Lower lobe of right lung (tissue), 2 donors: ENCODE data around the gene MT4. TPM values are rescaled to one million over a fixed set of nuclear protein-coding genes. Genes with fewer than 3 reads are reported as not detected.
A peak's percentile ranks its signal among the peaks of the same experiment; 100 is the strongest.
"Not testable (repeated sequence)": the region's sequence is repeated elsewhere in the genome, so short reads cannot be mapped to it uniquely, and the experiment has no call there.

Experiments
- ATAC-seq, 2 donors: fragments of 200-7000 bp; cut with Tn5 transposase; one replicate each; pipeline ENCODE4 v1.9.1; 2020 to 2022; ENCODE audit warnings: mild to moderate bottlenecking in 2 of 2, moderate library complexity in 2 of 2
- DNase-seq: peaks from one replicate; pipeline ENCODE4 v3.0.0-alpha.2; 2020
- H3K27ac ChIP-seq: fragments of 200-600 bp; one replicate; pipeline ENCODE4 v1.8.0; 2022
- H3K27me3 ChIP-seq: fragments of 200-600 bp; one replicate; pipeline ENCODE4 v1.8.0; 2022; ENCODE audit warnings: low read depth
- H3K36me3 ChIP-seq: fragments of 200-600 bp; one replicate; pipeline ENCODE4 v1.8.0; 2022; ENCODE audit warnings: mild to moderate bottlenecking
- H3K4me1 ChIP-seq: fragments of 200-600 bp; one replicate; pipeline ENCODE4 v1.8.0; 2022
- H3K4me3 ChIP-seq: fragments of 200-600 bp; one replicate; pipeline ENCODE4 v1.8.0; 2022; ENCODE audit warnings: mild to moderate bottlenecking
- H3K9me3 ChIP-seq: fragments of 200-600 bp; one replicate; pipeline ENCODE4 v1.8.0; 2022
- CTCF ChIP-seq: fragments of 200-600 bp; IDR thresholded peaks from one replicate; pipeline ENCODE4 v1.8.0; 2022; ENCODE audit warnings: antibody characterized with exemption, mild to moderate bottlenecking
- intact Hi-C: fragments of 100-400 bp; cut with DNase I; formaldehyde crosslinking; loops from one replicate; pipeline ENCODE4 v1.11.0; 2022
- total RNA-seq: library from RNA; stranded (reverse); fragmentation: NEBNext Ultra II Directional; extraction: Animal tissue kit (Norgen Biotek cat#: 25700); gene quantifications from one replicate; pipeline ENCODE4 v1.2.1, GENCODE V29; 2021
- donor health status: DM: no; HTN: yes; CAD: no; lungs with severe emphysema.

Gene MT4
- total RNA-seq, 1 donor from 2014 or later = not detected

- peak; percentile 84 for TF ChIP-seq CTCF
- intact Hi-C loops = no loop called here
- Histone ChIP-seq H3K27ac (no peak overlapping the region), H3K36me3 (no peaks in the 10 kb centered on the region), H3K4me1 (no peaks in the 10 kb centered on the region), H3K9me3 (peaks cover 4% of the 10 kb centered on the region), H3K4me3 (no peak overlapping the region), H3K27me3 (no peaks in the 10 kb centered on the region)
- ATAC-seq (peak; percentile 99 to 100), DNase-seq (peak; percentile 85)
Observed at GRCh38 chr16:56576585-56577299, 11.9 kb downstream of the MT4 start.

GRCh38 chr16:56577300-56577625 is 12.4 kb downstream of the MT4 start:
- Histone ChIP-seq H3K27ac (no peak overlapping the region), H3K4me1 (no peaks in the 10 kb centered on the region), H3K9me3 (peaks cover 4% of the 10 kb centered on the region), H3K27me3 (no peaks in the 10 kb centered on the region), H3K36me3 (no peaks in the 10 kb centered on the region), H3K4me3 (no peak overlapping the region)
- no peak for DNase-seq
- no peak for TF ChIP-seq CTCF
- intact Hi-C loops = no loop called here
- ATAC-seq = no peak

- Histone ChIP-seq H3K27me3 (no peaks in the 10 kb centered on the region), H3K4me1 (no peaks in the 10 kb centered on the region), H3K27ac (no peak overlapping the region), H3K9me3 (no peaks in the 10 kb centered on the region), H3K4me3 (no peak overlapping the region), H3K36me3 (no peaks in the 10 kb centered on the region)
- intact Hi-C loops = no loop called here
- no peak for TF ChIP-seq CTCF
- DNase-seq = no peak
- ATAC-seq = no peak
Observed at GRCh38 chr16:56580391-56581048, 15.6 kb downstream of the MT4 start.

GRCh38 chr16:56582911-56583310 is 18.0 kb downstream of the MT4 start:
- DNase-seq, H3K4me3 ChIP-seq, H3K9me3 ChIP-seq, ATAC-seq, H3K27me3 ChIP-seq, intact Hi-C loops, H3K27ac ChIP-seq, H3K36me3 ChIP-seq, H3K4me1 ChIP-seq: not testable (repeated sequence)

GRCh38 chr16:56583351-56584168 is 18.7 kb downstream of the MT4 start:
- Histone ChIP-seq H3K4me1 (no peaks in the 10 kb centered on the region), H3K9me3 (no peaks in the 10 kb centered on the region), H3K36me3 (no peaks in the 10 kb centered on the region), H3K27ac (no peak overlapping the region), H3K4me3 (no peak overlapping the region), H3K27me3 (peaks cover 8% of the 10 kb centered on the region)
- DNase-seq (no peak), ATAC-seq (no peak)
- intact Hi-C loops = no loop called here
- TF ChIP-seq CTCF = no peak
